Brain microvascular endothelial cell (primary cell): Measurements from ENCODE around the gene TEX10.

ENCODE experiments used
- DNase-seq: peaks from one replicate; pipeline ENCODE4 v3.0.0-alpha.2; 2020
- H3K27ac ChIP-seq: fragments of 250-450 bp; sonication (Bioruptor Pico); 2 replicates; pipeline ENCODE4 v1.5.1; 2020; ENCODE audit warnings: mild to moderate bottlenecking, moderate library complexity
- H3K27me3 ChIP-seq: fragments of 250-450 bp; sonication (Bioruptor Pico); replicated peaks from 2 replicates; pipeline ENCODE4 v1.5.1; 2020; ENCODE audit warnings: mild to moderate bottlenecking
- H3K36me3 ChIP-seq: fragments of 250-450 bp; sonication (Bioruptor Pico); replicated peaks from 2 replicates; pipeline ENCODE4 v1.5.1; 2020; ENCODE audit warnings: mild to moderate bottlenecking
- H3K4me3 ChIP-seq: 2 replicates; pipeline ENCODE4 v1.5.1; 2011; ENCODE audit warnings: low read depth, mild to moderate bottlenecking, control low read depth, low read length, moderate library complexity
- CTCF ChIP-seq: IDR thresholded peaks from 2 replicates; pipeline ENCODE4 v1.5.1; 2011; ENCODE audit warnings: low read depth, mild to moderate bottlenecking, moderate library complexity, low read length, control low read depth, inconsistent platforms; ENCODE audit errors: missing control alignments
- in situ Hi-C: cut with HindIII; loops from 2 replicates; pipeline ENCODE4 v1.10.0; 2017; ENCODE audit warnings: low sequenced_read_pairs, low pct_ligation_motif_present

The TEX10 gene

GRCh38 chr9:100268271-100268670, 84.5 kb downstream of the TEX10 start:
- H3K36me3 ChIP-seq: no peaks in the 10 kb centered on the region
- no peak overlapping the region for H3K27ac ChIP-seq
- no peak overlapping the region for H3K4me3 ChIP-seq
- in situ Hi-C loops: no loop called here
- H3K27me3 ChIP-seq: no peaks in the 10 kb centered on the region
- TF ChIP-seq CTCF: no peak
- DNase-seq: no peak

GRCh38 chr9:100267211-100267610, 85.5 kb downstream of the TEX10 start:
- DNase-seq: no peak
- Histone ChIP-seq H3K4me3 (no peak overlapping the region), H3K36me3 (no peaks in the 10 kb centered on the region), H3K27ac (no peak overlapping the region), H3K27me3 (no peaks in the 10 kb centered on the region)
- in situ Hi-C loops: no loop called here
- no peak for TF ChIP-seq CTCF
